Stimulated activated CD8-positive, alpha-beta memory T cell treated with anti-CD3 and anti-CD28 coated beads, Interleukin-12 subunit alpha, Interleukin-12 subunit beta, amount 100 ng/mL, for 1 hour (primary cell): ENCODE data around the gene KRTAP10-10.
"Not testable (repeated sequence)": the region's sequence is repeated elsewhere in the genome, so short reads cannot be mapped to it uniquely, and the experiment has no call there.

Experiments
- DNase-seq: peaks from one replicate; pipeline ENCODE4 v3.0.0-alpha.2; 2020; ENCODE audit warnings: low read depth

The KRTAP10-10 gene

GRCh38 chr21:44602463-44602850 lies 34.7 kb upstream of the KRTAP10-10 start:
- DNase-seq, result no peak

- DNase-seq, result no peak
Observed at GRCh38 chr21:44603109-44603875, 33.9 kb upstream of the KRTAP10-10 start.

- no peak for DNase-seq
Observed at GRCh38 chr21:44603911-44604310, 33.2 kb upstream of the KRTAP10-10 start.

- no peak for DNase-seq
Observed at GRCh38 chr21:44606495-44606894, 30.7 kb upstream of the KRTAP10-10 start.

- DNase-seq, result no peak
Observed at GRCh38 chr21:44609193-44609592, 28.0 kb upstream of the KRTAP10-10 start.

- DNase-seq, result not testable (repeated sequence)
Observed at GRCh38 chr21:44610157-44610843, 26.9 kb upstream of the KRTAP10-10 start.

- DNase-seq, result no peak
Observed at GRCh38 chr21:44611551-44611950, 25.6 kb upstream of the KRTAP10-10 start.

GRCh38 chr21:44612029-44612486 lies 25.1 kb upstream of the KRTAP10-10 start, which contains the start of gene KRTAP10-8:
KRTAP10-8 (plus strand) TSS chr21:44612079; CDS start chr21:44612101, 22 bp downstream.
- DNase-seq, result no peak

GRCh38 chr21:44612669-44613229 lies 24.4 kb upstream of the KRTAP10-10 start:
- DNase-seq, result no peak

GRCh38 chr21:44613386-44614155 lies 23.6 kb upstream of the KRTAP10-10 start:
- DNase-seq, result no peak

- DNase-seq, result no peak
Observed at GRCh38 chr21:44614161-44614631, 23.0 kb upstream of the KRTAP10-10 start.

- DNase-seq, result no peak
Observed at GRCh38 chr21:44614961-44615391, 22.2 kb upstream of the KRTAP10-10 start.

- no peak for DNase-seq
Observed at GRCh38 chr21:44615466-44615865, 21.7 kb upstream of the KRTAP10-10 start.

GRCh38 chr21:44615911-44616590 lies 21.1 kb upstream of the KRTAP10-10 start:
- no peak for DNase-seq

- DNase-seq, result no peak
Observed at GRCh38 chr21:44616591-44616926, 20.6 kb upstream of the KRTAP10-10 start.

- no peak for DNase-seq
Observed at GRCh38 chr21:44617071-44617501, 20.1 kb upstream of the KRTAP10-10 start.

- no peak for DNase-seq
Observed at GRCh38 chr21:44618504-44618903, 18.7 kb upstream of the KRTAP10-10 start.

- DNase-seq, result peak; percentile 47
Observed at GRCh38 chr21:44618909-44619308, 18.2 kb upstream of the KRTAP10-10 start.

- no peak for DNase-seq
Observed at GRCh38 chr21:44619886-44620285, 17.3 kb upstream of the KRTAP10-10 start.

GRCh38 chr21:44623575-44623974 lies 13.6 kb upstream of the KRTAP10-10 start:
- no peak for DNase-seq

GRCh38 chr21:44625756-44626155 lies 11.4 kb upstream of the KRTAP10-10 start:
- DNase-seq, result no peak
